Measurements from ENCODE around the gene MYRF.

DNA sequence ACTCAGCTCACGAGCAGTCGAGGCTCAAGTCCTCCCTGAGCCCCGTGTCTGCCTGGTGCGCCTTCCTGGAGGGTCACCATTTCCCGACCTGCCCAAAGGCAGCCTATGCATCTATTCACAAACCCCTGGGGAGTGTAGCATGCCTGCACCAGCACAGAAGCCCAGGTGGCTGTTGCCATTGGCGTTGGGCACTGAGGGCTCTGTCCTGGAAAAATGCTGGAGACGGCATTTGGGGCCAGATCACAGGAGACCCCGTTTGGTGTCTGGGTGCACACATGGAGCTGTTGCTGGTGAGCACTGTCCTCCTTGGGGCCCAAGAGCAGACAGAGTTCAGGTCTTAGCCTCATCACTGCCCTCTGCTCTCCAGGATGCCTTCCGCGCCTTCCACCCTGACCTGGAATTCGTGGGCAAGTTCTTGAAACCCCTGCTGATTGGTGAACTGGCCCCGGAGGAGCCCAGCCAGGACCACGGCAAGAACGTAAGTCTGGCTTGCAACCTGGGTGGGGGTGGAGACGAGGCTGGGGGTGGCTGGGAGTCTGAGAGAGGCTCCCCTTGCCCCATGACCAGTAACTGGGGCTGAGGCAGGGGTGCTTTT, 85.1 kb downstream of the MYRF start:
- TF ChIP-seq, protein P1, sequence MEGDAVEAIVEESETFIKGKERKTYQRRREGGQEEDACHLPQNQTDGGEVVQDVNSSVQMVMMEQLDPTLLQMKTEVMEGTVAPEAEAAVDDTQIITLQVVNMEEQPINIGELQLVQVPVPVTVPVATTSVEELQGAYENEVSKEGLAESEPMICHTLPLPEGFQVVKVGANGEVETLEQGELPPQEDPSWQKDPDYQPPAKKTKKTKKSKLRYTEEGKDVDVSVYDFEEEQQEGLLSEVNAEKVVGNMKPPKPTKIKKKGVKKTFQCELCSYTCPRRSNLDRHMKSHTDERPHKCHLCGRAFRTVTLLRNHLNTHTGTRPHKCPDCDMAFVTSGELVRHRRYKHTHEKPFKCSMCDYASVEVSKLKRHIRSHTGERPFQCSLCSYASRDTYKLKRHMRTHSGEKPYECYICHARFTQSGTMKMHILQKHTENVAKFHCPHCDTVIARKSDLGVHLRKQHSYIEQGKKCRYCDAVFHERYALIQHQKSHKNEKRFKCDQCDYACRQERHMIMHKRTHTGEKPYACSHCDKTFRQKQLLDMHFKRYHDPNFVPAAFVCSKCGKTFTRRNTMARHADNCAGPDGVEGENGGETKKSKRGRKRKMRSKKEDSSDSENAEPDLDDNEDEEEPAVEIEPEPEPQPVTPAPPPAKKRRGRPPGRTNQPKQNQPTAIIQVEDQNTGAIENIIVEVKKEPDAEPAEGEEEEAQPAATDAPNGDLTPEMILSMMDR (IDR thresholded peaks at IDR 0.05; ENCODE audit: insufficient read depth, low read depth, low read length), result no peak
- TF ChIP-seq EZH2 (IDR thresholded peaks at IDR 0.05; ENCODE audit: insufficient read depth, low read length), result no peak
